DND-41 (cell line): ENCODE data around the gene RAPGEF1.

Experiments used
- EZH2 ChIP-seq: IDR thresholded peaks from 3 replicates; pipeline ENCODE4 v1.6.1; 2012; ENCODE audit warnings: borderline replicate concordance, low read depth, mild to moderate bottlenecking, moderate library complexity, low read length, inconsistent platforms; ENCODE audit not compliant: severe bottlenecking
- TF ChIP-seq, protein P1 (sequence below): IDR thresholded peaks from 2 replicates; pipeline ENCODE4 v1.5.1; 2012; ENCODE audit warnings: borderline replicate concordance, low read length, moderate library complexity, mild to moderate bottlenecking; ENCODE audit not compliant: poor library complexity, severe bottlenecking; ENCODE audit errors: extremely low read depth

DNA sequence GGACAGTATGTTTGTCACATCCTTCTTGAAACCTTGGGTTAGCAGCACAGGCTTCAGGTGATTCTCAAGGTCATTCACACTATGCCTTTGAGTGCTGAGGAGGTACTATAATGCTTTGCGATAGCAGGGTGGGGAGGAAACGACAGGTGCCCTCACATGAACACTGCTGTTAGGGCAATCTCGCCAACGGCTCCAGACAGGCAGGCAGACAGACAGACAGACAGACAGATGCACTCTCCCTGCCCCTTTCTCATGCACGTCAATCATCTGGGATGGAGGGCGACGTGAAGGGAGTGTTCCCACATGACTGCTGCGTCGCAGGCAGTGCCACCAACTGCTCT lies 82.9 kb downstream of the RAPGEF1 start:
- TF ChIP-seq, protein P1, sequence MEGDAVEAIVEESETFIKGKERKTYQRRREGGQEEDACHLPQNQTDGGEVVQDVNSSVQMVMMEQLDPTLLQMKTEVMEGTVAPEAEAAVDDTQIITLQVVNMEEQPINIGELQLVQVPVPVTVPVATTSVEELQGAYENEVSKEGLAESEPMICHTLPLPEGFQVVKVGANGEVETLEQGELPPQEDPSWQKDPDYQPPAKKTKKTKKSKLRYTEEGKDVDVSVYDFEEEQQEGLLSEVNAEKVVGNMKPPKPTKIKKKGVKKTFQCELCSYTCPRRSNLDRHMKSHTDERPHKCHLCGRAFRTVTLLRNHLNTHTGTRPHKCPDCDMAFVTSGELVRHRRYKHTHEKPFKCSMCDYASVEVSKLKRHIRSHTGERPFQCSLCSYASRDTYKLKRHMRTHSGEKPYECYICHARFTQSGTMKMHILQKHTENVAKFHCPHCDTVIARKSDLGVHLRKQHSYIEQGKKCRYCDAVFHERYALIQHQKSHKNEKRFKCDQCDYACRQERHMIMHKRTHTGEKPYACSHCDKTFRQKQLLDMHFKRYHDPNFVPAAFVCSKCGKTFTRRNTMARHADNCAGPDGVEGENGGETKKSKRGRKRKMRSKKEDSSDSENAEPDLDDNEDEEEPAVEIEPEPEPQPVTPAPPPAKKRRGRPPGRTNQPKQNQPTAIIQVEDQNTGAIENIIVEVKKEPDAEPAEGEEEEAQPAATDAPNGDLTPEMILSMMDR, result no peak
- no peak for TF ChIP-seq EZH2
